IPS-18a (cell line): ENCODE results near the gene KCNIP3.

ENCODE experiments used
- H3K27ac ChIP-seq: one replicate; pipeline ENCODE4 v1.5.1; 2013; ENCODE audit warnings: low read length
- H3K27me3 ChIP-seq: one replicate; pipeline ENCODE4 v1.6.1; 2013; ENCODE audit warnings: mild to moderate bottlenecking, low read length; ENCODE audit not compliant: control insufficient read depth, insufficient read depth
- H3K36me3 ChIP-seq: one replicate; pipeline ENCODE4 v1.6.1; 2013; ENCODE audit warnings: low read depth, low read length; ENCODE audit not compliant: control insufficient read depth
- H3K4me1 ChIP-seq: one replicate; pipeline ENCODE4 v1.6.1; 2013; ENCODE audit warnings: low read depth, low read length; ENCODE audit not compliant: control insufficient read depth
- H3K4me3 ChIP-seq: one replicate; pipeline ENCODE4 v1.5.1; 2013; ENCODE audit warnings: low read length
- H3K9ac ChIP-seq: one replicate; pipeline ENCODE4 v1.6.1; 2013; ENCODE audit warnings: mild to moderate bottlenecking, low read length, moderate library complexity
- H3K9me3 ChIP-seq: one replicate; pipeline ENCODE4 v1.6.1; 2013; ENCODE audit warnings: low read depth, low read length; ENCODE audit not compliant: control insufficient read depth

Gene KCNIP3

DNA sequence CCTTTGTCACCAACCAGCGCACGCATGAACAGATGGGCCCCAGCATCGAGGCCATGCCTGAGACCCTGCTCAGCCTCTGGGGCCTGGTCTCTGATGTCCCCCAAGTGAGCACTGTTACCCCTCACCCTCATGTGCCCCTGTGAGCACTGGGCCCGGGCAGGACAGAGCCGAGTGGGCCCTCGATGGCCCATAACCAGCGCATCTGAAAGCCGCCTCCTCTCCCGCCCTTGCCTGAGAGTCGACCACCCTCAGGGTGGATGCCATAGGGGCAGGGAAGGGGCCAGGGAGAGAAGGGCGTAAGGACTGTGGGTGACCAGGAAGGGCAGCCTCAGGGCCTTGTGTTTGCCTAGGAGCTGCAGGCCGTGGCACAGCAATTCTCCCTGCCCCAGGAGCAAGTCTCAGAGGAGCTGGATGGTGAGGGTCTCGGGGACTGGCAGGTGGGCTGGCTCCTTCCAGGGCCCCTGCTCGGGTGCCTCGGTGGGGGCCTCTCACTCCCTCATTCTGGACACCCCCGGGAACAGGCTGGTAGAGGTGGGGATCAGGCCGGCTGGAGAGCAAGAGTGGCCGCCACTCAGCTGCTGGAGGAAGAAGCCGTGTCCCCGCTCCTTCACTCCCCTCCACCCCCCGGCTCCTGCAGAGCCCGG, 20.8 kb upstream of the KCNIP3 start:
- Histone ChIP-seq H3K9ac (no peak overlapping the region), H3K36me3 (no peaks in the 10 kb centered on the region), H3K4me3 (no peak overlapping the region), H3K27me3 (no peaks in the 10 kb centered on the region), H3K4me1 (peaks cover 13% of the 10 kb centered on the region), H3K9me3 (no peaks in the 10 kb centered on the region), H3K27ac (no peak overlapping the region)

DNA sequence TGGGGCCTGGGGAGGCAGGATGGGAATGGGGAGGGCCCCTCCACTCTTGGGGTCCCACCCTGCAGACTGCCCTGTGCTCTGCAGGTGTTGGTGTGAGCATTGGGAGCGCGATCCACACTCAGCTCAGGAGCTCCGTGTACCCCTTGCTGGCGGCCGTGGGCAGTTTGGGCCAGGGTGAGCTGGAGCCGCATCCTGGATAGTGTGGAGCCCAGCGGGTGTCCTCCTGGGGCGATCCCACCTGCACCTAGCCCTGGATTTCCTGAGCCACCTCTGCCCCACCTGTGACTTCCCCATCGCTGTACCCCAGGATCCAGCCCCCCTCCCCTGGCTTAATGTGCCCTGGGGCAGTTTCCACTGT, 20.3 kb upstream of the KCNIP3 start:
- Histone ChIP-seq H3K4me3 (no peak overlapping the region), H3K9ac (no peak overlapping the region), H3K27ac (no peak overlapping the region), H3K9me3 (no peaks in the 10 kb centered on the region), H3K4me1 (peaks cover 13% of the 10 kb centered on the region), H3K27me3 (no peaks in the 10 kb centered on the region), H3K36me3 (no peaks in the 10 kb centered on the region)

DNA sequence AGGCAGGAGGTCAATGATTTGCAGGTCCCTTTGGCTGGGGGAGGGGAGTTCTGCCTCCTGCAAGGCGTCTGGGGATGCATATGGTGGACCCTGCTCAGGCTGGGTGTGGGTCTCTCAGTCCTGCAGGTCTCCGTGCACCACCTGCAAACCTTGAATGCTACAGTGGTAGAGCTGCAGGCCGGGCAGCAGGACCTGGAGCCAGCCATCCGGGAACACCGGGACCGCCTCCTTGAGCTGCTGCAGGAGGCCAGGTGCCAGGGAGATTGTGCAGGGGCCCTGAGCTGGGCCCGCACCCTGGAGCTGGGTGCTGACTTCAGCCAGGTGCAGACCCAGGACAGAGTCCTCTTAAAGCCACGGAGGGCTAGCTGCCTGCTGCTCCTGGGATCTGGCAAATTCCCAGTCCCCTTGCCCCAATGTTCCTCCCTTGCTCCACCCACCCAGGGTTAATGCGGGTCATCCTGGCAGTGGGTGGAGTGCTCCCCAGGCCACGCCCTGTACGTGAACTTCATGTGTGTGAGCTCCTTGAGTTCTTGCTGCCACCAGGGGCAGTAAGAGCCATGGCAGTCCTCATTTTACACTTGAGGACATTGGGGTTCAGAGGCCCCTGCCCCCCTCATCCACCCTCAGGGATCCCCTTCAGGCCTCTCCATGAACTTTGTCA, 19.8 kb upstream of the KCNIP3 start:
- Histone ChIP-seq H3K27me3 (no peaks in the 10 kb centered on the region), H3K9me3 (no peaks in the 10 kb centered on the region), H3K4me1 (peaks cover 13% of the 10 kb centered on the region), H3K4me3 (no peak overlapping the region), H3K27ac (no peak overlapping the region), H3K36me3 (no peaks in the 10 kb centered on the region), H3K9ac (no peak overlapping the region)

DNA sequence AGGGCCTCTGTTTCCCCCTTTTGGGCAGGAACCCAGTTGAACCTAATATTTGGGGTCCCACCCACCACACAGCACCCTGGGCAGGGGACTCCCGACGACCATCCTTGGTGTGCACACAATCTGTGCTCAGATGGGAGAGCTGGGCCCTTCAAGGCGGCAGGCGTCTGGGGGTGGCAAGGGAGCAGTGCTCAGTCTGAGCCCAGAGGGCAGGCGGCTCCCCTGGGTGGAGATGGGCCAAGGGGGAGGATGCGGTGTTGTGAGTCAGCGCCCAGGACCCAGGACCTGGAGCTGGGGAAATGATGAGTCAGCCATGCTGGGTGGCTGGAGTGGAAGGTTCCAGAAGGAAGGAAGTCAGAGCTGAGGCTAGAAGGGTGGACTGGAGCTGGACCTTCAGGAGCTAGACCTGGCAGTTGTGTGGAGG, 19.1 kb upstream of the KCNIP3 start:
- Histone ChIP-seq H3K27me3 (no peaks in the 10 kb centered on the region), H3K9ac (no peak overlapping the region), H3K4me3 (no peak overlapping the region), H3K27ac (no peak overlapping the region), H3K9me3 (no peaks in the 10 kb centered on the region), H3K4me1 (peaks cover 13% of the 10 kb centered on the region), H3K36me3 (no peaks in the 10 kb centered on the region)

DNA sequence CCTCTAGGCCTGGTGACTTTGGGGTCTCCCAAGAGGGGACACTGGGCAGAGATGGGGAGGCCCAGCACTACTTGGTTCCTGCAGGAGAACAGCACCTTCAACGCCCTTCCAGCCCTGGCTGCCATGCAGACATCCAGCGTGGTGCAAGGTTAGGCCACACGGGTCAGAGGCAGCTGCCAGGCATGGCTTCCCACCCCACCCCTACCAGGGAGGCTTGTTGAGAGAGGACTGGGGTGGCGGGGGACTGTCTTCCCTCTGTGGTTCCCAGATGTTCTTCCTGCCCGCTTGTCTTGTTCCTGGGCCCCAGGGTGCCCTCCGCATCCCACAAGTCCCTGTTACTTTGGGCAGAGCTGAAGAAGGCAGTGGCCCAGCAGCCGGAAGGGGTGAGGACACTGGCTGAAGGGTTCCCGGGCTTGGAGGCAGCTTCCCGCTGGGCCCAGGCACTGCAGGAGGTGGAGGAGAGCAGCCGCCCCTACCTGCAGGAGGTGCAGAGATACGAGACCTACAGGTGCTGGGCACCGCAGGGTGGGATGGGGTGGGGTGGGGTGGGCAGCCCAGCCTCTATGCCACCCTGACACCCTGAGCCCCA, 18.4 kb upstream of the KCNIP3 start:
- Histone ChIP-seq H3K4me1 (peaks cover 12% of the 10 kb centered on the region), H3K9ac (no peak overlapping the region), H3K9me3 (no peaks in the 10 kb centered on the region)

DNA sequence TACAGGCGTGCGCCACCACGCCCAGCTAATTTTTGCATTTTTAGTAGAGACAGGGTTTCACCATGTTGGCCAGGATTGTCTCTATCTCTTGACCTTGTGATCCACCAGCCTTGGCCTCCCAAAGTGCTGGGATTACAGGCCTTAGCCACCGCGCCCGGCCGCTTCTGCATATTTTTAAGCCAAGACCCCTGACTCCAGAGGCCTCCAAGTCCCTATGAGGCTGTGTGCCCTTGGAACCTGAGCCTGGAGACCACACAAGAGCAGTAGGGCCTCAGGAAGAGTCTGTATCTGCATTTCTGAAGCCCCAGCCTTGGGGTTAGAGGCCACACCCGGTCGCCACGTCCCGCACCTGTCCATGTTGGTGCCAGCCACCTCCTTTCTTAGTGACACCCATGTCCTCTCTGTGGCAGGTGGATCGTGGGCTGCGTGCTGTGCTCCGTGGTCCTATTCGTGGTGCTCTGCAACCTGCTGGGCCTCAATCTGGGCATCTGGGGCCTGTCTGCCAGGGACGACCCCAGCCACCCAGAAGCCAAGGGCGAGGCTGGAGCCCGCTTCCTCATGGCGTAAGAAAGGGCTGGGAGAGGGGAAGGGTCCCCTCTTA, 17.6 kb upstream of the KCNIP3 start:
- Histone ChIP-seq H3K4me1 (peaks cover 6% of the 10 kb centered on the region), H3K36me3 (no peaks in the 10 kb centered on the region), H3K9me3 (no peaks in the 10 kb centered on the region), H3K27me3 (no peaks in the 10 kb centered on the region), H3K4me3 (no peak overlapping the region), H3K9ac (no peak overlapping the region), H3K27ac (no peak overlapping the region)

More for the DNA sequence above, 18.4 kb upstream of the KCNIP3 start:
- Histone ChIP-seq H3K27ac (no peak overlapping the region), H3K36me3 (no peaks in the 10 kb centered on the region), H3K27me3 (no peaks in the 10 kb centered on the region), H3K4me3 (no peak overlapping the region)

DNA sequence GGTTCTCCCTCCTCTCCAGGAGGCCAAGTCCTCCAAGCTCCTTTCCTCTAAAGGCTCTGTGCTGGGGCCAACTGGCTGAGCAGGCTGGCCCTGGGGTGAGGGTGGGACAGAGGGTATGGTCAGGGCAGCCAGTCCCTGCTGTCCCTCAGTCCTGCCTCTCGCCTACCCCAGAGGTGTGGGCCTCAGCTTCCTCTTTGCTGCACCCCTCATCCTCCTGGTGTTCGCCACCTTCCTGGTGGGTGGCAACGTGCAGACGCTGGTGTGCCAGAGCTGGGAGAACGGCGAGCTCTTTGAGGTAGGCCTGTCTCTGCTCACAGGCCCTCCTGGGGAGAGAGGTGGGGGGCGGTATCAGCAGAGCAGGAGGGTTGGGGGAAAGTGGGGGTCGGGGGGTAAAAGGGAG, 16.1 kb upstream of the KCNIP3 start:
- H3K36me3 ChIP-seq, result no peaks in the 10 kb centered on the region
- no peaks in the 10 kb centered on the region for H3K27me3 ChIP-seq
- no peak overlapping the region for H3K4me3 ChIP-seq
- H3K9me3 ChIP-seq, result no peaks in the 10 kb centered on the region
- H3K4me1 ChIP-seq, result no peaks in the 10 kb centered on the region
- H3K27ac ChIP-seq, result no peak overlapping the region
- H3K9ac ChIP-seq, result no peak overlapping the region

DNA sequence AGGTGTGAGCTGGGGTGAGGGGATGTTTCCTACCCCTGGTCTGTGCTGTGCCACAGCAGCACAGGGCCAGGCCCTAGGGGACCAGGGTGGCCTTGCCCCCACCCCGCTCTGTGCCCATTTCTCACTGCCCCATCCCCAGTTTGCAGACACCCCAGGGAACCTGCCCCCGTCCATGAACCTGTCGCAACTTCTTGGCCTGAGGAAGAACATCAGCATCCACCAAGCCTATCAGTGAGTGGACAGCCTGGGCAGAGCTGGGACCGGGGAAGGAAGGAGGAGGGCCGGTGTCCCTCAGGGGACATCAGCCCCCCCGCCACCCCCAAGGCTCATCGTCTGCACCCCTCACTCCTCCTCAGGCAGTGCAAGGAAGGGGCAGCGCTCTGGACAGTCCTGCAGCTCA, 15.4 kb upstream of the KCNIP3 start:
- Histone ChIP-seq H3K4me1 (no peaks in the 10 kb centered on the region), H3K27me3 (no peaks in the 10 kb centered on the region), H3K4me3 (no peak overlapping the region), H3K36me3 (no peaks in the 10 kb centered on the region), H3K27ac (no peak overlapping the region), H3K9me3 (no peaks in the 10 kb centered on the region), H3K9ac (no peak overlapping the region)

DNA sequence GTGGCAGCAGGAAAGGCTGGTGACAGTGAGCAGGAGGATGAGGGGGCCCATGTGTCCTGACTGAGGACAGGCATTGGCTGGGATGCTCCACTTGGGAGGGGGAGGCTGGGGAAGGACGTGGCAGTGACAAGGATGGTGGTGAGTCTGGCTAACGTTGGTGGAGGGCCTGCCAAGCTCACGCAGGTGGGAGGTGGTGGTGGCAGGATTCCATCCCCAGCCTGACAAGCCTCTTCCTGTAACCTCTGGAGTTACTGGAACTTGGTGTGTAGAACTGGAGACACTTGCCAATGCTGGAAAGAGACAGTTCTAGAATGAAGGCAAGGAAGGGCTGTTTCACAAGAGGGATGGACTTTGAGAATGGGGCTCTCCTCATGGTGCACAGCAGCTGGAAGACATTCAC, 14.7 kb upstream of the KCNIP3 start:
- no peak overlapping the region for H3K4me3 ChIP-seq
- no peaks in the 10 kb centered on the region for H3K36me3 ChIP-seq
- no peak overlapping the region for H3K9ac ChIP-seq
- H3K4me1 ChIP-seq, result no peaks in the 10 kb centered on the region
- no peaks in the 10 kb centered on the region for H3K27me3 ChIP-seq
- H3K9me3 ChIP-seq, result no peaks in the 10 kb centered on the region
- H3K27ac ChIP-seq, result no peak overlapping the region

DNA sequence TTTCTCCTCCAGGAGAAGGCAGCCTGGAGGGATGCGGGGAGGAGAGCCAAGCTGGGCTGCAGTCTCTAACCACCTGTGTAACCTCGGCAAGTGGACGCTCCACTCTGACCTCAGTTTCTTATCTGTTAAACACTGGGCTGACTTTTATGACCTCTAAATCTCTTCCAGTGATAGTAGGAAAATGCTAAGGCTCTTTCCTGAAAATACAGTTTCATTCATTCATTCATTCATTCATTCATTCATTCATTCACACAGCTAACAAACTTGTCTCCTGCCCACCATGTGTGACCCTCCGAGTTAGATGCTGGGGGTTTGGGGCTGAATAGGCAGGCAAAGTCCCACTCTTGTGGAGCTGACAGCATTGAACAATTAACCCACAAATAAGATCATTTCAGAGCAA, 13.6 kb upstream of the KCNIP3 start:
- no peaks in the 10 kb centered on the region for H3K9me3 ChIP-seq
- H3K36me3 ChIP-seq, result no peaks in the 10 kb centered on the region
- no peak overlapping the region for H3K27ac ChIP-seq
- H3K4me3 ChIP-seq, result no peak overlapping the region
- no peaks in the 10 kb centered on the region for H3K4me1 ChIP-seq
- H3K27me3 ChIP-seq, result no peaks in the 10 kb centered on the region
- no peak overlapping the region for H3K9ac ChIP-seq

DNA sequence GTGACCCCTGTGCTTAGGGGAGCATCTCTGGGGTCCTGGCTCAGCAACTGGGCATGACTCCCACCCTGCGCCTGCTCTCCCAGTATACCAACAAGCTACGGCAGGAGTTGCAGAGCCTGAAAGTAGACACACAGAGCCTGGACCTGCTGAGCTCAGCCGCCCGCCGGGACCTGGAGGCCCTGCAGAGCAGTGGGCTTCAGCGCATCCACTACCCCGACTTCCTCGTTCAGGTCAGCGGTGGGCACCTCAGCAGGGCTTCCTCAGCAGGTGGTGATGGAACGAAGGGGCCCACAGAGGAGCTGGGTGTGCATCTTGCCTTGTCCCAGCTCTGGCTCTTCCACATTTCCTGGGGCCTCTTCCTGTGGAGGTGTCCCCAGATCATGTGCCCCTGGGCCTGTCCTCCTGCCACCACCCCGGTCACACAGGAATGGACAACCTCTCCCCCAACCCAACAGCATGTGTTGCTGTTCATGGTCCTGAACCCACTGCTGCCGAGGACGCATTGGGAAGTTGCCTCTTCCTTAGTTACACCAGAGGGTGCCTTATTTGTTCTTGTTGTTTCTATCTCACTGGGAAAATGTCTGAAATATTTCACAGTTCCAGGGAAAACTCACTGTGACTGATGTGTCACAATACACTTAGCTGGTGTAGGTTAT, 12.1 kb upstream of the KCNIP3 start:
- H3K9me3 ChIP-seq, result no peaks in the 10 kb centered on the region
- no peak overlapping the region for H3K9ac ChIP-seq
- H3K27me3 ChIP-seq, result no peaks in the 10 kb centered on the region
- no peaks in the 10 kb centered on the region for H3K36me3 ChIP-seq
- no peaks in the 10 kb centered on the region for H3K4me1 ChIP-seq
- no peak overlapping the region for H3K4me3 ChIP-seq
- no peak overlapping the region for H3K27ac ChIP-seq
